ENCODE data around the gene RPL12.
A peak's percentile ranks its signal among the peaks of the same experiment; 100 is the strongest.

The RPL12 gene

DNA sequence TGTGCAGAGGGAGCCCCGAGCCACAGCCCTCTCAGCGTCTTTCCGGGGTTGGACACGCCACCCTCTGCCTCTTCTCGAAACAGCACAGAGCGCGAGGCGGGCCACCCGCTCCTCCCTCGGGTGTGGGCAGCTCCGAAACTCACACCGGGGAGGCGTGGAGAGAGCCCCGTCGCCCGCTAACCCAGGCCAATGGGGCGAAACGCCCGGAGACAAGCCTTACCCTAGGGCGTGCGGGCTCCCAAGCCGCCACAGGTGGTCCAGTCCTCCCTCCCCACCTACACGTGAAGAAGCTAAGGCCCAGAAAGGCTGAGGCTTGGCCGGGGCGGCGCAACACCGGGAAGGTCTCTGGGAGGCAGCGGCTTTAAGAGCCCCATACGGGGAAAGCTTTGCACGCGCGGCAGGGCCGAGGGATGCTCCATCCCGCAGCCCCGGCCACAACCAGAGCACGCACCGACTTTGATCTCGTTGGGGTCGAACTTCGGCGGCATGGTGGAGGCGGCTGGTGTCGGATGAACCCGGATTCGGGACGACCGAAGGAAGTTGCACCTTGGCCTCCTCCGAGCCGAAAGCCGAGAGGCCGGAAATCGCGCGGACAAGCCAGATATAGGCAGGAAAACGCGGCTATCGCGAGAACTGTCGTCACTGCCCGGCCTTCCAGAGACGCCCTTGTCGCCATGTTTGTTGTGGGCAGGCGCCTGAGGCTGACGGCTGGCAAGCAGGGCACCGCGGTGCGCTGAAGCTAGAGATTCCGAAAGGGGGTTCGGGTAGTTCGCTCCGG, at the start of gene RPL12, which contains the start of gene LRSAM1:
Gene RPL12 (minus strand): TSS at position 577 of the 778 bp plus-strand sequence. CDS start 89 bp downstream, at position 488.
Gene LRSAM1 (plus strand): TSS at position 681 of the 778 bp plus-strand sequence. CDS start 3,018 bp downstream, outside the sequence.
- DNase-seq (ENCODE audit: low read depth): peak; percentile 94

DNA sequence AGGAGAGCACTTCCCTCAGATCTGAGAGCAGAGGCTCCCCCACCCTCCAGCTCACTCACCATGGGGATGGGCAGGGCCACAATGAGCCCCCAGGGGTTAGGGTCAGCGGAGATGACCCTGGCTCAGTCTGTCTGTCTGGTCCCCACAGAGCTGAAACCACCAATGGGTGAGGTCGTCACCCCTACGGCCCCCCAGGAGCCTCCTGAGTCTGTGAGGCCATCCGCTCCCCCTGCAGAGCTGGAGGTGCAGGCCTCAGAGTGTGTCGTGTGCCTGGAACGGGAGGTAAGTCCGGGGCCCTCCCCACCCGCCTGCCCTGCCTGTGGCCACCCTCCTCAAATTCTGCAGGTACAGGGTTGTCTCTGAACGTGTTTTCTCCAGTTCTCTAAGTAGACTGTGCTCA, 49.7 kb upstream of the RPL12 start:
- no peak for DNase-seq (ENCODE audit: low read depth)

DNA sequence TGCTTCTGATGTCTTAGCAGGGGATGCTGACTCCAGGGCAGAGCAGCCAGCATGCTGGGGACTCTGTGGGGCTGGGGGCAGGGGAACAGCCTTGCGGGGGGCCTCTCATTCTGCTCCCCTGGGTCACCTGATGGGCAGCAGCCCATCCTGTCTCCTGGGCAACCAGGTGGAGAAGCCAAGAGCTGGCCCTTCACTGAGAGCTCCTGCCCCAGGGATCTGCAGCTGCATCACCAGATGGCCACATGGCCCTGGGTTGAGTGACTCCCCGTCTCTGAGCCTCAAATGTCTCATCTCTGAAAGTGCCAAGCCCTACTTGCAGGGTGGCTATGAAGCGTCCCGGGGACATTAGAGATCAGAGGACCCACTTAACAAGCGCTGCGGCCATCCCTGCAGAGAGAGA, 49.2 kb upstream of the RPL12 start:
- no peak for DNase-seq (ENCODE audit: low read depth)

DNA sequence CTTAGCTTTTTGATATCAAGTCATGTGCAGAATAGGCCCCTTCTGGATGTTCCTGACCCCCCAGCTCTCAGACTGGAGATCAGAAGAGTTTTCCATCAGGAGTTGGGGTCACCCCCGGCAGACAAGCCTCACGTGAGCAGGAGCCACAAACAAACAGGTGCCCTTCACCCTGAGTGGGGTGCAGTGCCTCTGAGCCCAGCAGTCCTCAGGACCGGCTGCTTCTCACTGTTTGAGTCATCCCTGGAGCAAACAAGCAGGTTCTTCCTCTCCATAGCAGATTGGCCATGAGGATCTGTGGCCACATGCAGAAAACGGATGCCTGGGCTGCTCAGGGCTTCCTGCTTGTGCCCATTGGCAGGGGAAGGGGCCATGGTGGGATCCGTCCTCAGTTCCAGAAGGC, 47.1 kb upstream of the RPL12 start:
- no peak for DNase-seq (ENCODE audit: low read depth)

GRCh38 chr9:127497656-127498290, 46.6 kb upstream of the RPL12 start:
- DNase-seq (ENCODE audit: low read depth): no peak

- DNase-seq (ENCODE audit: low read depth): no peak
Measured at GRCh38 chr9:127496974-127497373, 45.8 kb upstream of the RPL12 start.

- DNase-seq (ENCODE audit: low read depth): no peak
Measured at GRCh38 chr9:127495884-127496555, 44.8 kb upstream of the RPL12 start.

DNA sequence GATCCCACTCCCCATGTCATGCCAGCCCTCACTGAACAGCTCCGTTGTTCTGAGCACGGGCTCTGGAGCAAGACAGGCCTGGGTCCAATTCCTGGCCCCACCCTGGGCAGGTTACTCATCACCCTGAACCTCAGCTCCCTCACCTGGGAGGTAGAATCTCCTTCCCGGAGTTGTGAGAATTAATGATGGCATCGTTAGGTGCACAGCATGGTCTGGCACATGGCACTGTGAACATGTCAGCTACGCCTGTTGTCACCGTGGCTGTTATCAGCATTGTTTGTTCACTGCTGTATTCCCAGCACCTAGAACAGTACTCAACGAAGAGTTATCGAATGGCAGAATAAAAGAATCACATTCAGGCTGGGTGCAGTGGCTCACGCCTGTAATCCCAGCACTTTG, 43.1 kb upstream of the RPL12 start:
- DNase-seq (ENCODE audit: low read depth): no peak

GRCh38 chr9:127493592-127494303, 42.5 kb upstream of the RPL12 start:
- DNase-seq (ENCODE audit: low read depth): no peak

DNA sequence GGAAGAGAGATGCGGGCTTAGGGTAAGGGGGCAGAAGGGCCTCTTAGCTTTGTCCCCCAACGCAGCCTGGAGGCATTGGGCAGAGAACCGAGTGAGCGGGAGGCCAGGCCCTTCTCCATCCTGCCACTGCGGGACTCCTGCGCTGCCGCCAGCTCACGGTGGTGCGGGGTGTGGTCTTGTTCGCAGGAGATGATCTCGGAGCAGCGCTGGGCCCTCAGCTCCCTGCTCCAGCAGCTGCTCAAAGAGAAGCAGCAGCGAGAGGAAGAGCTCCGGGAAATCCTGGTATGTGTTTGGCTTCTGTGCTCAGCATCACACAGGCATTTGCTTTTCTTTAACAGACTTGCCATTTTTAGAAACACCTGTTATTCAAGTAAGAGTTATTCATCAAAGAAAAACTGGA, 41.4 kb upstream of the RPL12 start:
- DNase-seq (ENCODE audit: low read depth): no peak

GRCh38 chr9:127491516-127491915, 40.3 kb upstream of the RPL12 start:
- no peak for DNase-seq (ENCODE audit: low read depth)

GRCh38 chr9:127490535-127491230, 39.5 kb upstream of the RPL12 start:
- no peak for DNase-seq (ENCODE audit: low read depth)

DNA sequence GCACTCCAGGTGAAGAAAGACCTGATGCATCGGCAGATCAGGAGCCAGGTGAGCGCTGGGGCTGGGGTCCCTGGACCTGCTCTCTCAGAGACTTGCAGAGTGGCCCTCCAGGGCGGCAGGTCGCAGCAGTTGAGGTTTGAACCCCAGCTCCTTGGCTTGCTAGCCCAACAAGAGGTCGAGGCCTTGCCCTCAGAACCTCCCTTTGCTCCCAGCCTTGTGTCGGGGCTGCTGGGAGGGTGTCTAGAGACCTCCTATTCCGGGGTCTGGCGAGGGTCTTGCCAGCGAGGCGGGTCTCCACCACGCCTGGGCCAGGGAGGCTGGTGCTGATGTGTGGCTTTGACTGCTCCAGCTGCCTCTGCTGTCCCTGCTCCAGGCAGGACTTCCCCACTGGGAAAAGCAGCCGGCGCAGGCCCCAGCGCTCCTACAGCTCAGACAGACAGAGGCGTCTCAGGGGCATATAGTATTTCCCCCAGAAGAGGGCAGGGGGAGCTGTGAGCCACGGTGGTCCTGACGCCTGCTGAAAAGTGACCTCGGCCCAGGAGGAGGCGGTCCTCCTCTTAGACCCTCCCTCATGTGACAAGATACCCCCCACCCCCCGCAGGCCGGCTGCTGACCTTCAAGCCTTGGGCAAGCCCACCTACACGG, 38.4 kb upstream of the RPL12 start:
- DNase-seq (ENCODE audit: low read depth): no peak

DNA sequence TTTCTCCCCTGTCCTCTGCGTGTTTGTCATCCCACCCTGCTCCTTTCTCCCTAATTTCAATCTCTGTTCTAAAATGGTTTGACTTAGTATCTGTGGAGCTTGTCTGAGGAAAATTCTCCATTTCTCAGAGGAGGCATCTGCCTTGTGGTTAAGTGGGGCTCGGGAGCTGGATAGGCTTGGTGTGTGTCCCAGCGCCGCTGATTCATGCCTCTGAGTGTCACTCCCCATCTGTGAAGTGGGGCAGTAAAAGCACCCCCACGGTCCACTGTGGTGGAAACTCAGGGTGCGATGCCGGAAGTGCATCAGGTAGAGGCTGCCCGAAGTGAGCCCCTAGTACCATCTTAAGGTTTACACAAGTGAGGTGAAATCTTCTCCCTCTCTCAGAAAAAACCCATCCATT, 37.7 kb upstream of the RPL12 start:
- DNase-seq (ENCODE audit: low read depth): no peak

DNA sequence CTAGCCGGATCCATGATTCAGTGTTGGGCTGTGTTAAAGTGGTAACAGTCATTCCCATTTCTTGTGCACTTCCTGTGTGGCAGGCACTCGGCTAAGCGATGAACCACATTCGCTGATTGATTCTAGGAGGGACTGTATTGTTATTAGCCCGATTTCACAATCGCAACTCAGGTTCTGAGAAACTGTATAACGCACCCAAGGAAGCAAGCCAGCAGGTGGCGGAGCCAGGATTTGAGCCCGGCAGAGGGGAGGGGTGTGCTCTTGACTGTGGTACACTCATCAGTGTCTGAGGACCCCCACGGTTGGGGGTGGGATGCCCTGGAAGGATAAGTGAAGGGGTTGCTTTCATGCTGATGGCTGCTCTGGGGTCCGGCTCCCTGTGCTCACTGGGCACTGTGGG, 34.8 kb upstream of the RPL12 start:
- DNase-seq (ENCODE audit: low read depth): no peak

DNA sequence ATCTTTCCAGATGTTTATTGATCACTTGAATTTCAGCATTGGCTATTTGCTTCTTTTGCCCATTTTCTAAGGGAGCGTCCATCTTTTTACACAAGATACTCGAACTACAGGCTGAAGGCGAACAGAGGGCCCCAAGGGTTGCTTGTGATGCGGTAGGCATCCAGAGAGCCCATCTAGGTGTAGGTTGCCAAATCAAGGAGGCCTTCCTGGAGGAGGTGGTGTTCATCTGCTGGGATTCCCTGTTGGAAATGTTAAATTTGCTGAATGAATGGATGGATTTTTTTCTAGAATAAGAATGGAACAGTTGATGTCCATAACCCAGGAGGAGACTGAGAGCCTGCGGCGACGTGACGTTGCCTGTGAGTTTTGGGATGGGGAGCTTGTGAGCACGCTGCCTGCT, 31.5 kb upstream of the RPL12 start:
- no peak for DNase-seq (ENCODE audit: low read depth)

DNA sequence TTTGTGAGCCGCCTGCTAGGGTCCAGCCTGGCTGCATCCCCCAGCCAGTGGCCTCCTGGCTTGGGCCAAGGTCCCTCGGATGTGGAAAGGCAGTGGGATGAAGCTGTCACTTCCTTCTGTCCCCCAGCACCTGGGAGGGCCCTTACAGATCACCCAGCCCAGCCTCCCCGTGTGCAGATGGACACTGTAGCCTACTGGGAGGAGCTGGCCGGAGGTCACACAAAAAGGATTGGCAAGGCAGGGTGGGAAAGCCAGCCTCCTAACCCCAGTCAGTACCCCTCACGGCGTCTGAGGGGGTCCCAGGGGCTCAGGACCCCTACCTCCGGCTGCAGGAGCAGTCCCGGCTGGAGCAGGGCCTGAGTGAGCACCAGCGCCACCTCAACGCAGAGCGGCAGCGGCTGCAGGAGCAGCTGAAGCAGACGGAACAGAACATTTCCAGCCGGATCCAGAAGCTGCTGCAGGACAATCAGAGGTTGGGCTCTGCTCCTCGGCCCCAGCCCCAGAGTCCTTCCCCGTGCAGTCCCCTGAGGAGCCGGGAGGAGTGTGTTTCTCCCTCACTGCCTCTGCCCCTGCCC, 28.4 kb upstream of the RPL12 start:
- DNase-seq (ENCODE audit: low read depth): no peak

- no peak for DNase-seq (ENCODE audit: low read depth)
Measured at GRCh38 chr9:127474592-127474991, 23.4 kb upstream of the RPL12 start.

DNA sequence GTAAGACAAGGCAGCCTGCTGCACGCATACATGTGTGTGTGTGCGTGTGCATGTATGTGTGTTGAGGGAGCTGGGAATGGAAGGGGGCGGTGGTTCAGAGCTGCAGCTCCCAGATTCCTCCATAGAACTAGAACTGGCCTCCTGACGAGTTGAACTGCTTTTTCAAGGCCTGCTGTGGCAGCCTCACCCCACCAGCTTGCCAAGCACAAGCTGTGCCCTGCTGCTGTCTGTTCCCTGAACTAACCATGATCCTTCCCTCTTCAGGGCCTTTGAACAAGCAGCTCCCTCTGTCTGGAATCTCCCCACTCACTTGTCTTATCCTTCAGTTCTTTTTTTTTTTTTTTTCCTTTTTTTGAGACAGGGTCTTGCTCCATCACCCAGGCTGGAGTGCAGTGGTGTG, 22.7 kb upstream of the RPL12 start:
- no peak for DNase-seq (ENCODE audit: low read depth)

DNA sequence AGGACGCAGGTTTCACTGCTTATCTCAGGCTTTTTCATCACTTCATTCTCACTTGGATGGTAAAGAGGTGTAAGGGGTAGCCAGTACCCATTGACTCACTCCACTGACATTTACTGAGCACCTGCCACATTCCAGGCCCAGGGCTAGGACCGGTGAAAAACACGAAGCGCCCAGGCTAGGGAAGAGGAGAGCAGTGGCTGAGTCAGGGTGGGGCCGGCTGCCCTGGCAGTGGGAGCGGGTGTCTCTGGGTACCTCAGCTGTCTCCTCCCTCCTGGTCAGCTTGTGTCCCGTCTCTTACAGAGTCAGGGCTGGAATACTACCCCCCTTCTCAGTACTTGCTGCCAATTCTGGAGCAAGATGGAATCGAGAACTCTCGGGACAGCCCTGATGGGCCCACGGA, 22.3 kb upstream of the RPL12 start:
- no peak for DNase-seq (ENCODE audit: low read depth)

DNA sequence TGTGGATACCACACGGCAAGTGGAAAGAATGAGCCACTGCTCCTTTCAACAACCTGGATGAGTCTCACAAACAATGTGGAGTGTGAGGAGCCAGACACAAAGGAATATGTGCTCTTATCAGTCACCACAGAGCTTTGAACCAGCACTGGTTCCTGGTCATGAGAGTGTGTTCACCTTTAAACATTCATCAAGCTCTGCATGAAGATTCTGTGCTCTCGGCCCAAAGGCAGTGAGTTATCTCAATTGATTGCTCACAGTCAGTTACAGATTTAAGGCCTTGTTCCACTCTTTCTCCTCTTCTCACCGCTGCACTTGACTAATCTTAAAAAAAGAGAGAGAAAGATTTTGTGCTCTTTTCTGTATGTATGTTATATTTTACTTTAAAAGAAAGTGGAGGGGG, 19.5 kb upstream of the RPL12 start:
- DNase-seq (ENCODE audit: low read depth): no peak
